SK-N-MC (cell line): Measurements from ENCODE around the gene TBC1D7.

Experiments used
- EZH2 ChIP-seq: fragments of 200-600 bp; sonication (generic); IDR thresholded peaks from one replicate; pipeline ENCODE4 v1.6.1; 2017; ENCODE audit warnings: antibody characterized with exemption
- FOXP2 ChIP-seq: optimal IDR thresholded peaks from 2 replicates; pipeline ENCODE3; 2011; ENCODE audit warnings: mild to moderate bottlenecking, moderate library complexity; ENCODE audit not compliant: insufficient read depth; ENCODE audit errors: extremely low read length, control extremely low read depth
- POLR2AphosphoS5 ChIP-seq: IDR thresholded peaks from 2 replicates; pipeline ENCODE4 v1.6.1; 2012; ENCODE audit warnings: mild to moderate bottlenecking, low read depth, low read length, borderline replicate concordance

DNA sequence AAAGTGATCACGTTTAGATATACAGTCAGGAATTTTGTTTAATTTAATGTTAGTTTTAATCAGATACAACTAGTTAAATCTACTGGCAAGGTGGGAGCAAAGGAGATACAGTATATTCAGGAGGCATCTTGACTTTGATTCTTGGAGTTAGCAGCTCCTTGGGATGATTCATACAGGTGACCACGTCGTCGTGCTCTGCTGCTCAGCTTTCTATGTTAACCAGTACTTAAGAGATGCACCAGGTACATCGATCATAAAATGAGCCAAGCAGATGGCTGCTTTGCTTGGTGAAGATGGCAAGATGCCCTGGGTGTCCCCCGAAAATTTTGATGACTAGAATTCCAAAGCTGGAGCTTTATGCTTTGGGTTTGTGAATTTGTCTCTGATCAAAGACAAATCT is 64.7 kb downstream of the TBC1D7 start:
- TF ChIP-seq EZH2 (no peak), POLR2AphosphoS5 (no peak), FOXP2 (no peak)
